ENCODE results near the gene SPO11.
A peak's percentile ranks its signal among the peaks of the same experiment; 100 is the strongest.

SPO11 gene

GRCh38 chr20:57375652-57376230 is 46.1 kb downstream of the SPO11 start:
- no peak for DNase-seq (ENCODE audit: low read depth)

GRCh38 chr20:57377350-57377749 is 47.7 kb downstream of the SPO11 start:
- DNase-seq (ENCODE audit: low read depth), result no peak

- no peak for DNase-seq (ENCODE audit: low read depth)
Measured at GRCh38 chr20:57378107-57378506, 48.5 kb downstream of the SPO11 start.

GRCh38 chr20:57378646-57379262 is 49.2 kb downstream of the SPO11 start:
- DNase-seq (ENCODE audit: low read depth), result no peak

GRCh38 chr20:57379263-57379647 is 49.7 kb downstream of the SPO11 start:
- no peak for DNase-seq (ENCODE audit: low read depth)

- DNase-seq (ENCODE audit: low read depth), result no peak
Measured at GRCh38 chr20:57380081-57380750, 50.6 kb downstream of the SPO11 start.

- DNase-seq (ENCODE audit: low read depth), result peak; percentile 79
Measured at GRCh38 chr20:57381596-57382503, 52.2 kb downstream of the SPO11 start.

- DNase-seq (ENCODE audit: low read depth), result no peak
Measured at GRCh38 chr20:57382516-57382915, 52.9 kb downstream of the SPO11 start.

- no peak for DNase-seq (ENCODE audit: low read depth)
Measured at GRCh38 chr20:57383447-57384347, 54.1 kb downstream of the SPO11 start.

- no peak for DNase-seq (ENCODE audit: low read depth)
Measured at GRCh38 chr20:57384486-57384885, 54.9 kb downstream of the SPO11 start.

GRCh38 chr20:57384953-57385761 is 55.6 kb downstream of the SPO11 start:
- no peak for DNase-seq (ENCODE audit: low read depth)

GRCh38 chr20:57385940-57386339 is 56.3 kb downstream of the SPO11 start:
- DNase-seq (ENCODE audit: low read depth), result no peak

GRCh38 chr20:57386762-57387161 is 57.2 kb downstream of the SPO11 start:
- no peak for DNase-seq (ENCODE audit: low read depth)

- no peak for DNase-seq (ENCODE audit: low read depth)
Measured at GRCh38 chr20:57387463-57387862, 57.9 kb downstream of the SPO11 start.

GRCh38 chr20:57387945-57388371 is 58.4 kb downstream of the SPO11 start:
- no peak for DNase-seq (ENCODE audit: low read depth)

- DNase-seq (ENCODE audit: low read depth), result peak; percentile 19
Measured at GRCh38 chr20:57388953-57389694, 59.5 kb downstream of the SPO11 start.

- no peak for DNase-seq (ENCODE audit: low read depth)
Measured at GRCh38 chr20:57389695-57390603, 60.3 kb downstream of the SPO11 start.

GRCh38 chr20:57390604-57391438 is 61.2 kb downstream of the SPO11 start, which contains the start of gene RBM38:
TSS of gene RBM38 (plus strand) at chr20:57391396. CDS start at chr20:57391582, 186 bp downstream.
- peak; percentile 79 for DNase-seq (ENCODE audit: low read depth)
